Thyroid gland (tissue), 4 donors: Measurements from ENCODE around the gene PYDC2.

Experiments used
- POLR2A ChIP-seq, 2 donors: fragments of 450-650 bp; IDR thresholded peaks; one replicate each; pipeline ENCODE4 v1.6.1; 2017; ENCODE audit warnings: antibody characterized with exemption in 2 of 2, mild to moderate bottlenecking in 2 of 2, moderate library complexity in 1 of 2
- TF ChIP-seq, protein P1 (sequence below), 6 experiments: fragments of 200-600 bp in 3 of 6; fragments of 450-650 bp in 3 of 6; sonication (generic) in 3 of 6; IDR thresholded peaks; one replicate each; pipeline ENCODE4 v1.5.1; 2016 to 2019; ENCODE audit warnings: antibody characterized with exemption in 6 of 6, mild to moderate bottlenecking in 2 of 6, inconsistent platforms in 1 of 6, moderate library complexity in 1 of 6

DNA sequence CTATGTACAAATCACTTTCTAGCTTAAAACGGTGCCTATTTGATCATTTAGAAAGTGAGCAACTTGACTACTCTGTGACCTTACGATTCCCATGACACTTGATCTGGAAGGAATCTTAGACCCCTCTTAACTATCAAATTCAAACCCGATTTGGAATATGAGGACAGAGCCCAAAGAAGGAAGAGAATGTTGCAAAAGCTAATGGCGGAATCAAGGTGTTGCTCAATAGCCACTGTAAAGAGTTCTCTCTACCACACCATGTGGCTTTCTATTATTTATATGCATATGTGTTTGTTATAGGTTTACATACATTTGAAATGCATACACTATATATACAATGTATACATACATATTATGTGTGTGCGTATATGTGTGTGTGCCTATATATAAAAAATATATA, 39.9 kb downstream of the PYDC2 start:
- TF ChIP-seq, protein P1, sequence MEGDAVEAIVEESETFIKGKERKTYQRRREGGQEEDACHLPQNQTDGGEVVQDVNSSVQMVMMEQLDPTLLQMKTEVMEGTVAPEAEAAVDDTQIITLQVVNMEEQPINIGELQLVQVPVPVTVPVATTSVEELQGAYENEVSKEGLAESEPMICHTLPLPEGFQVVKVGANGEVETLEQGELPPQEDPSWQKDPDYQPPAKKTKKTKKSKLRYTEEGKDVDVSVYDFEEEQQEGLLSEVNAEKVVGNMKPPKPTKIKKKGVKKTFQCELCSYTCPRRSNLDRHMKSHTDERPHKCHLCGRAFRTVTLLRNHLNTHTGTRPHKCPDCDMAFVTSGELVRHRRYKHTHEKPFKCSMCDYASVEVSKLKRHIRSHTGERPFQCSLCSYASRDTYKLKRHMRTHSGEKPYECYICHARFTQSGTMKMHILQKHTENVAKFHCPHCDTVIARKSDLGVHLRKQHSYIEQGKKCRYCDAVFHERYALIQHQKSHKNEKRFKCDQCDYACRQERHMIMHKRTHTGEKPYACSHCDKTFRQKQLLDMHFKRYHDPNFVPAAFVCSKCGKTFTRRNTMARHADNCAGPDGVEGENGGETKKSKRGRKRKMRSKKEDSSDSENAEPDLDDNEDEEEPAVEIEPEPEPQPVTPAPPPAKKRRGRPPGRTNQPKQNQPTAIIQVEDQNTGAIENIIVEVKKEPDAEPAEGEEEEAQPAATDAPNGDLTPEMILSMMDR (IDR thresholded peaks at IDR 0.05): no peak
- no peak for TF ChIP-seq POLR2A (IDR thresholded peaks at IDR 0.05)
